Subcutaneous adipose tissue (tissue), 4 donors: ENCODE results near the gene AMPH. TPM values are rescaled to one million over a fixed set of nuclear protein-coding genes. Genes with fewer than 3 reads are reported as not detected.

Experiments used
- CTCF ChIP-seq: fragments of 450-650 bp; IDR thresholded peaks from one replicate; pipeline ENCODE4 v1.5.1; 2016; ENCODE audit warnings: low read depth, mild to moderate bottlenecking, control low read depth, antibody characterized with exemption, moderate library complexity
- total RNA-seq, 4 donors: library from RNA; depleted of rRNA; stranded (reverse); fragments of >200 nt; gene quantifications; one replicate each; pipeline ENCODE4 v1.1.0, GENCODE V29; 2016

AMPH gene
- total RNA-seq, 4 donors from 2014 or later = 6.8 to 102 (median 30.2) TPM

- no peak for TF ChIP-seq CTCF
These were observed 24.9 kb upstream of the AMPH start for GRCh38 chr7:38655833-38656774.

- no peak for TF ChIP-seq CTCF
These were observed 6.8 kb upstream of the AMPH start for GRCh38 chr7:38637957-38638356.

- TF ChIP-seq CTCF = no peak
These were observed 1.2 kb upstream of the AMPH start for GRCh38 chr7:38632411-38632810.

- TF ChIP-seq CTCF = no peak
These were observed 1.3 kb downstream of the AMPH start for GRCh38 chr7:38629651-38630510.

- no peak for TF ChIP-seq CTCF
These were observed 2.4 kb downstream of the AMPH start for GRCh38 chr7:38628630-38629385.

- no peak for TF ChIP-seq CTCF
These were observed 5.3 kb downstream of the AMPH start for GRCh38 chr7:38625866-38626265.
